HL-60 (cell line): ENCODE data around the gene CLPTM1.

Experiments used
- DNase-seq, 2 experiments: peaks; one replicate each; pipeline ENCODE4 v3.0.0-alpha.2; 2010 to 2020; ENCODE audit warnings: low read depth in 1 of 2, low spot score in 1 of 2
- H3K27ac ChIP-seq: fragments of 250-450 bp; sonication (Bioruptor Pico); replicated peaks from 2 replicates; pipeline ENCODE4 v1.5.1; 2020; ENCODE audit warnings: mild to moderate bottlenecking, moderate library complexity
- H3K27me3 ChIP-seq: fragments of 250-450 bp; sonication (Bioruptor Pico); 2 replicates; pipeline ENCODE4 v1.5.1; 2021; ENCODE audit warnings: mild to moderate bottlenecking, moderate library complexity; ENCODE audit not compliant: insufficient read depth, poor library complexity, severe bottlenecking
- H3K4me3 ChIP-seq: replicated peaks from 2 replicates; pipeline ENCODE4 v1.5.1; 2011; ENCODE audit warnings: mild to moderate bottlenecking, control low read depth, low read length; ENCODE audit not compliant: insufficient read depth
- GABPA ChIP-seq: IDR thresholded peaks from 2 replicates; pipeline ENCODE4 v1.6.1; 2012; ENCODE audit warnings: low read depth
- POLR2AphosphoS5 ChIP-seq: IDR thresholded peaks from 2 replicates; pipeline ENCODE4 v1.6.1; 2012; ENCODE audit warnings: low read depth
- SPI1 ChIP-seq: IDR thresholded peaks from 2 replicates; pipeline ENCODE4 v1.6.1; 2012; ENCODE audit warnings: low read depth, mild to moderate bottlenecking, borderline replicate concordance
- TF ChIP-seq, protein P1 (sequence below): IDR thresholded peaks from one replicate; pipeline ENCODE4 v1.5.1; 2011; ENCODE audit warnings: low read length, control low read depth, inconsistent platforms; ENCODE audit not compliant: insufficient read depth
- TF ChIP-seq, protein P2 (sequence below): IDR thresholded peaks from 2 replicates; pipeline ENCODE4 v1.6.1; 2012; ENCODE audit warnings: low read depth; ENCODE audit not compliant: insufficient replicate concordance

CLPTM1 gene

DNA sequence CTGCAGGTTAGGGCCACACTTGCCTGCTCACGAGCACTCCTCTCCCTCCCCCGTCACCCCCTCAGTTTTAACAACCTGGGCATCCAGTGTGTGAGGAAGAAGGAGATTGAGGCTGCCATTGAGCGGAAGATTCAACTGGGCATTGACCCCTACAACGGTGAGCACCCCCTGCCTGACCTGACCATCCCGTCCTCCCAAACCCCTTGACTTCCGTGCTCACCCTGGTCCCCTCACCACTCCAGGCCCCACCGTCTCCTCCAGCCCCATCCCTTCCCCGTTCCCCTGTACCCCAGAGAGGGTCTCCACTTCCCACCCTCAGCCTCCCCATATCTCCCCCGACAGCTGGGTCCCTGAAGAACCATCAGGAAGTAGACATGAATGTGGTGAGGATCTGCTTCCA, 70.1 kb downstream of the CLPTM1 start:
- H3K4me3 ChIP-seq = no peak overlapping the region
- DNase-seq = no peak
- TF ChIP-seq POLR2AphosphoS5 = no peak
- TF ChIP-seq, protein P1, sequence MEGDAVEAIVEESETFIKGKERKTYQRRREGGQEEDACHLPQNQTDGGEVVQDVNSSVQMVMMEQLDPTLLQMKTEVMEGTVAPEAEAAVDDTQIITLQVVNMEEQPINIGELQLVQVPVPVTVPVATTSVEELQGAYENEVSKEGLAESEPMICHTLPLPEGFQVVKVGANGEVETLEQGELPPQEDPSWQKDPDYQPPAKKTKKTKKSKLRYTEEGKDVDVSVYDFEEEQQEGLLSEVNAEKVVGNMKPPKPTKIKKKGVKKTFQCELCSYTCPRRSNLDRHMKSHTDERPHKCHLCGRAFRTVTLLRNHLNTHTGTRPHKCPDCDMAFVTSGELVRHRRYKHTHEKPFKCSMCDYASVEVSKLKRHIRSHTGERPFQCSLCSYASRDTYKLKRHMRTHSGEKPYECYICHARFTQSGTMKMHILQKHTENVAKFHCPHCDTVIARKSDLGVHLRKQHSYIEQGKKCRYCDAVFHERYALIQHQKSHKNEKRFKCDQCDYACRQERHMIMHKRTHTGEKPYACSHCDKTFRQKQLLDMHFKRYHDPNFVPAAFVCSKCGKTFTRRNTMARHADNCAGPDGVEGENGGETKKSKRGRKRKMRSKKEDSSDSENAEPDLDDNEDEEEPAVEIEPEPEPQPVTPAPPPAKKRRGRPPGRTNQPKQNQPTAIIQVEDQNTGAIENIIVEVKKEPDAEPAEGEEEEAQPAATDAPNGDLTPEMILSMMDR = no peak
- TF ChIP-seq, protein P2, sequence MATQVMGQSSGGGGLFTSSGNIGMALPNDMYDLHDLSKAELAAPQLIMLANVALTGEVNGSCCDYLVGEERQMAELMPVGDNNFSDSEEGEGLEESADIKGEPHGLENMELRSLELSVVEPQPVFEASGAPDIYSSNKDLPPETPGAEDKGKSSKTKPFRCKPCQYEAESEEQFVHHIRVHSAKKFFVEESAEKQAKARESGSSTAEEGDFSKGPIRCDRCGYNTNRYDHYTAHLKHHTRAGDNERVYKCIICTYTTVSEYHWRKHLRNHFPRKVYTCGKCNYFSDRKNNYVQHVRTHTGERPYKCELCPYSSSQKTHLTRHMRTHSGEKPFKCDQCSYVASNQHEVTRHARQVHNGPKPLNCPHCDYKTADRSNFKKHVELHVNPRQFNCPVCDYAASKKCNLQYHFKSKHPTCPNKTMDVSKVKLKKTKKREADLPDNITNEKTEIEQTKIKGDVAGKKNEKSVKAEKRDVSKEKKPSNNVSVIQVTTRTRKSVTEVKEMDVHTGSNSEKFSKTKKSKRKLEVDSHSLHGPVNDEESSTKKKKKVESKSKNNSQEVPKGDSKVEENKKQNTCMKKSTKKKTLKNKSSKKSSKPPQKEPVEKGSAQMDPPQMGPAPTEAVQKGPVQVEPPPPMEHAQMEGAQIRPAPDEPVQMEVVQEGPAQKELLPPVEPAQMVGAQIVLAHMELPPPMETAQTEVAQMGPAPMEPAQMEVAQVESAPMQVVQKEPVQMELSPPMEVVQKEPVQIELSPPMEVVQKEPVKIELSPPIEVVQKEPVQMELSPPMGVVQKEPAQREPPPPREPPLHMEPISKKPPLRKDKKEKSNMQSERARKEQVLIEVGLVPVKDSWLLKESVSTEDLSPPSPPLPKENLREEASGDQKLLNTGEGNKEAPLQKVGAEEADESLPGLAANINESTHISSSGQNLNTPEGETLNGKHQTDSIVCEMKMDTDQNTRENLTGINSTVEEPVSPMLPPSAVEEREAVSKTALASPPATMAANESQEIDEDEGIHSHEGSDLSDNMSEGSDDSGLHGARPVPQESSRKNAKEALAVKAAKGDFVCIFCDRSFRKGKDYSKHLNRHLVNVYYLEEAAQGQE = no peak
- no peak for TF ChIP-seq GABPA
- TF ChIP-seq SPI1 = no peak
- no peak overlapping the region for H3K27ac ChIP-seq
- H3K27me3 ChIP-seq = no peaks in the 10 kb centered on the region

DNA sequence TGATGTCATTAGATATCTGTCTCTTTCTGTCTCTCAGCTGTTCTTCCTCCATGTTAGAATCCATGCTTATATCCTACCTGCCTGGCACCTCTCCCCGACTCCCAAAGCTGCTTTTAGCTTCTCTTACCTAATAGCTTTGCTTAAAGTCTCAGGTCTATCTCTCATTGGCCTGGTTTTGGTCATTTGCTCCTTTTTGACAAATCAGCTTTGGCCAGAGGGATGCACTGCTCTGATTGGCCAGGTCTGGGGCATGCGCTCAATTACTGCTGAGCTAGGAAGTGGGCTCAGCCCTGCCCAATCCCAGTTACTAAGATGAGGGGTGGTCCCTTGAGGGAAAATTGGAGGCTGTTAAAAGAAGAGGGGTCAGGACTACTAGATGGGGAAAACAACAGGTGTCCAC, 72.2 kb downstream of the CLPTM1 start:
- TF ChIP-seq POLR2AphosphoS5 (no peak), GABPA (no peak), SPI1 (no peak)
- TF ChIP-seq, protein P1 = no peak
- TF ChIP-seq, protein P2 = no peak
- no peaks in the 10 kb centered on the region for H3K27me3 ChIP-seq
- no peak for DNase-seq
- no peak overlapping the region for H3K4me3 ChIP-seq
- H3K27ac ChIP-seq = no peak overlapping the region

DNA sequence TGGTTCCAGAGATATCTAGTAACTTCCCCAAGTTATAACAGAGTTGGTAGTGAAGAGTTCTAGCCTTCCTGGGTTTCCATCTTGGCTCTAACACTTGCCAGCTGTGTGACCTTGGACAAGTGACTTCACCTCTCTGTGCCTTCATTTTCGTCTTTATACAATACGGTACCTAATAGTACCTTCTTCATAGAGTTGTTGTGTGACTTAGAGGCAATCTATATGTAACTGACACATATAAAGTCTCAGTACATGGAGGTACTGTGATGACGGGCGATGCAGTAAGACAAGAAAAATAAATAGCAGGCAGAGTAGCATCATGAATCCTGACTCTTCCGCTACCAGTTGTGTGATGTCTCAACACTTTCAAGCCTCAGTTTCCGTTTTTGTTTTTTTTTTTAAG, 75.6 kb downstream of the CLPTM1 start:
- Histone ChIP-seq H3K27ac (no peak overlapping the region), H3K27me3 (no peaks in the 10 kb centered on the region), H3K4me3 (no peak overlapping the region)
- TF ChIP-seq SPI1 = no peak
- no peak for TF ChIP-seq POLR2AphosphoS5
- TF ChIP-seq, protein P1 = no peak
- TF ChIP-seq, protein P2 = no peak
- TF ChIP-seq GABPA = no peak
- no peak for DNase-seq
